GM06990 (cell line): ENCODE measurements around the gene PLXNA2.

ENCODE experiments used
- DNase-seq: peaks from one replicate; pipeline ENCODE4 v3.0.0-alpha.2; 2011; ENCODE audit not compliant: insufficient read length; ENCODE audit errors: extremely low read depth
- H3K27me3 ChIP-seq: replicated peaks from 2 replicates; pipeline ENCODE4 v1.6.0; 2011; ENCODE audit warnings: low read length; ENCODE audit not compliant: control insufficient read depth, insufficient read depth
- H3K36me3 ChIP-seq: 2 replicates; pipeline ENCODE4 v1.5.1; 2011; ENCODE audit warnings: low read length; ENCODE audit not compliant: control insufficient read depth, insufficient read depth
- H3K4me3 ChIP-seq: replicated peaks from 2 replicates; pipeline ENCODE4 v1.5.1; 2011; ENCODE audit warnings: low read depth, mild to moderate bottlenecking, control low read depth, low read length
- TF ChIP-seq, protein P1 (sequence below): IDR thresholded peaks from 2 replicates; pipeline ENCODE4 v1.5.1; 2011; ENCODE audit warnings: low read length, control low read depth, mild to moderate bottlenecking, inconsistent platforms; ENCODE audit not compliant: insufficient read depth, poor library complexity, severe bottlenecking

Gene PLXNA2

DNA sequence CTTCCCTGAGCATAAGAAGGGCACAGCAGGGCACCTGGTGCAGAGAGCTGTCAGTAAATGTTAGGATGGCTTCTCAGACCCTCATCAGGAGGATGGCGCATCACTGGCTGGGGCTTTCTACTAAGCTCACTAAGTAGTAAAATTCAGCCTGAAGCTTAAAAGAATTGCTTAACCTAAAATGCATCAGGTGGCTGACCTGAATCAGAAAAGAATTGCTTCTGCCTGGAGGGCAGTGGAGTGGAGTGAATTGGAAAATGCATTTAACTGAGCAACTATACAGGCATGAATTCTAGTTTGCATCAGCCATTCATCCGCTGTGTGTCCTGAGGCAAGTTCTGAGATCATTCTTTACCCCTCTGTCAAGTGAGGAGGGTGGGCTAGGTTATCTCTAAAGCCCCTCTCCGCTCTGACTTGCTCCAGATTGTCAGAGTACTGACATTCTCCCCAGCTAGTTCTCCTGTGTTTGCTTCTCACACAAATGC is 191.2 kb downstream of the PLXNA2 start:
- no peak for DNase-seq
- TF ChIP-seq, protein P1, sequence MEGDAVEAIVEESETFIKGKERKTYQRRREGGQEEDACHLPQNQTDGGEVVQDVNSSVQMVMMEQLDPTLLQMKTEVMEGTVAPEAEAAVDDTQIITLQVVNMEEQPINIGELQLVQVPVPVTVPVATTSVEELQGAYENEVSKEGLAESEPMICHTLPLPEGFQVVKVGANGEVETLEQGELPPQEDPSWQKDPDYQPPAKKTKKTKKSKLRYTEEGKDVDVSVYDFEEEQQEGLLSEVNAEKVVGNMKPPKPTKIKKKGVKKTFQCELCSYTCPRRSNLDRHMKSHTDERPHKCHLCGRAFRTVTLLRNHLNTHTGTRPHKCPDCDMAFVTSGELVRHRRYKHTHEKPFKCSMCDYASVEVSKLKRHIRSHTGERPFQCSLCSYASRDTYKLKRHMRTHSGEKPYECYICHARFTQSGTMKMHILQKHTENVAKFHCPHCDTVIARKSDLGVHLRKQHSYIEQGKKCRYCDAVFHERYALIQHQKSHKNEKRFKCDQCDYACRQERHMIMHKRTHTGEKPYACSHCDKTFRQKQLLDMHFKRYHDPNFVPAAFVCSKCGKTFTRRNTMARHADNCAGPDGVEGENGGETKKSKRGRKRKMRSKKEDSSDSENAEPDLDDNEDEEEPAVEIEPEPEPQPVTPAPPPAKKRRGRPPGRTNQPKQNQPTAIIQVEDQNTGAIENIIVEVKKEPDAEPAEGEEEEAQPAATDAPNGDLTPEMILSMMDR = no peak
- Histone ChIP-seq H3K36me3 (no peaks in the 10 kb centered on the region), H3K27me3 (no peaks in the 10 kb centered on the region; the same call in none of the 2 replicates), H3K4me3 (no peak overlapping the region)

DNA sequence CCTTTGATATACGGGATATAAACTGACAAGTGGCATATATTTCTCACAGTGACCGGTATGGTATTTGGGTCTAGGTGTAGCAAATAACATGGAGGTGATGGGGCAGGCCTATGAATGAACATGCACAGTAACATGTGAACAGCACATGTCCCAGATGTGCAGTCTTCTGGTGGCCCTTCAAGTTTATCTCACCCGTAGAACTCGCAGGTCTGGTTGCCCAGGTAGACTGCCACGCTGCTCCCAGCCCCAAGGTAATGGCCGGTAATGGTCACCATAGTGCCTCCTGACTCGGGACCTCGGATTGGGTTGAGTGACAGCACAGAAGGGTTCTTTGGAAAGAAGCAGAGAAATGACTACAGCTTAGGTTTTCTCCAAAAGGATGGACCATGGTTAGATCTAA is 192.0 kb downstream of the PLXNA2 start:
- Histone ChIP-seq H3K36me3 (no peaks in the 10 kb centered on the region), H3K27me3 (no peaks in the 10 kb centered on the region; the same call in none of the 2 replicates), H3K4me3 (no peak overlapping the region)
- TF ChIP-seq, protein P1 = no peak
- DNase-seq = no peak

DNA sequence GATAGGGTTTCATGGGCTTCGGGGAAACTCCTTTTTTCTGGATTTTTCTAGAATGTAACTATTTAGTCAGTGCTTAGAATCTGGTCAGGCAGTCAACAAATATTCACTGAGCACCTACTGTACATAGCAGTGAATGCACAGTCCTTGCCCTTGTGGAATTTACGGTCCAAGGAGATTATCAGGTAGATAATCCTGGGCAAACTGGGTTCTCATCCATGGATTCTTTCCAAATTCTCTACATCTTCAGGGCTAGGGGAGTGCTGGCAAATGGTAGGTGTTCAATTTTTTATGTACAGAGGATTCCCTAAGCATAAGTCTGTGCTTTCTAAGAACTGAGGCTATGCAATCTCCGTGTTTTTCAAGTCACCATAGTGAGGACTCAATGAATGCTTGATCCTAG is 192.5 kb downstream of the PLXNA2 start:
- no peaks in the 10 kb centered on the region for H3K36me3 ChIP-seq
- no peak overlapping the region for H3K4me3 ChIP-seq
- TF ChIP-seq, protein P1 = no peak
- H3K27me3 ChIP-seq = no peaks in the 10 kb centered on the region; the same call in none of the 2 replicates
- no peak for DNase-seq

DNA sequence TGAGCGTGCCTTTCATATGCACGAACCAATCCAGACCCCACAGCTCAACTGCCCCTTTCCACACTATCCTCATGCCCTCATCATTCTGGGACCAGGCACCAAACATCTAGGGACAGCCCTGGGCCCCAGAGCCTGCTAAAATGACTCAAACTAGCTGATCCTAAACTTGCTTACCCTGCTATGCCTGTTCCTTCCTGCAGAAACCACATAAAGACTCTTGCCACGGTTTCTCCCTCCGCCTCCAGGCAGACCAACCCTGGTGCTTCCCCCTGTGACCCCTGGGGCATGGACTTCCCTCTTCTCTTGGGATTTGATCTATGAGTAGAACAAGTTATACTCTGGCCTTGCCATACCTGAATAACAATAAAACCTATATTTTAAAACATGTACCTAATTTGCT is 195.3 kb downstream of the PLXNA2 start:
- TF ChIP-seq, protein P1 = no peak
- Histone ChIP-seq H3K4me3 (no peak overlapping the region), H3K36me3 (no peaks in the 10 kb centered on the region), H3K27me3 (no peaks in the 10 kb centered on the region; the same call in 1 of the 2 replicates)
- no peak for DNase-seq

DNA sequence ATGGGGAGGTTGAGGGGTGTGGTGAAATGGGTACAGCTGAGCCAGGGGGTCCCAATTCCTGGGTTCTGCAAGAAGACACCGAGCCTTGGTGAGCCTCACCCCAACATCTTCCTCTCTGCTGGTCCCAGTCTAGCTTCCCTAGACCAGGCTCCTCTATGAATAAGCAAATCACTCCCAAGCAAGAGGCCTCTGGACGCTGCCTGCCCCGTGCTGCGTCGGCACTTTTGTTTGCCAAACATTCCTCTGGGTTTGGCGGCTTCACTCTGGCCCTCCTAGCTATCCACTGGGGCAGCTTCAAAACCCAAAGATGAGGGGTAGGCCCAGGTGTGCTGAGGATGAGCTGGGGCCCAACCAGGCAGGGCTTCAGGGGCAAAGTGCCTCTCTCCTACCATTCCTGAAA is 196.2 kb downstream of the PLXNA2 start:
- Histone ChIP-seq H3K27me3 (no peaks in the 10 kb centered on the region; the same call in 1 of the 2 replicates), H3K4me3 (no peak overlapping the region), H3K36me3 (no peaks in the 10 kb centered on the region)
- TF ChIP-seq, protein P1 = no peak
- no peak for DNase-seq

DNA sequence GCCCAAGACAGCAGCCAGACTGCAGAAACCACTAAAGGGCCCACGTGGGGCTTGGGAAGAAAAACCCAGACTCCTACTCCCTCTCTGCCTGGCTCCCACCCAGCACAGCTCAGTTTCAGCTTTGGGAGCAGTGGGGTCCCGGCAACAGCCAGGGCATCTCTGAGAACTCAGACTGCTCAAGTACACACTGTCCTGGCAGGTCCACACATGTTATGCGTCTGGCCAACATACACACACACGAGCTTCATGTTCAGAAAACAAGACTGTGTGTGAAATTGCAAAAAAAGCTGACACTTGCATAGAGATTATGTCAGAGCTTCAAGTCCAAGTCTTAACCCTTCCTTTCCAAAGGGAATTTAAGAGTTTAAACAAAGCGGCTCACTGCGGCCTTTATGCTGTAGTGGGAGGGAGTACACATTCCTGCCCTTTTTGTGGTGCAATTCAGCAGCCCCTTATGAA is 196.7 kb downstream of the PLXNA2 start:
- H3K4me3 ChIP-seq = no peak overlapping the region
- no peaks in the 10 kb centered on the region for H3K36me3 ChIP-seq
- no peaks in the 10 kb centered on the region; the same call in 1 of the 2 replicates for H3K27me3 ChIP-seq
- DNase-seq = no peak
- TF ChIP-seq, protein P1 = no peak
